ENCODE results near the gene MMP14.

MMP14 gene

DNA sequence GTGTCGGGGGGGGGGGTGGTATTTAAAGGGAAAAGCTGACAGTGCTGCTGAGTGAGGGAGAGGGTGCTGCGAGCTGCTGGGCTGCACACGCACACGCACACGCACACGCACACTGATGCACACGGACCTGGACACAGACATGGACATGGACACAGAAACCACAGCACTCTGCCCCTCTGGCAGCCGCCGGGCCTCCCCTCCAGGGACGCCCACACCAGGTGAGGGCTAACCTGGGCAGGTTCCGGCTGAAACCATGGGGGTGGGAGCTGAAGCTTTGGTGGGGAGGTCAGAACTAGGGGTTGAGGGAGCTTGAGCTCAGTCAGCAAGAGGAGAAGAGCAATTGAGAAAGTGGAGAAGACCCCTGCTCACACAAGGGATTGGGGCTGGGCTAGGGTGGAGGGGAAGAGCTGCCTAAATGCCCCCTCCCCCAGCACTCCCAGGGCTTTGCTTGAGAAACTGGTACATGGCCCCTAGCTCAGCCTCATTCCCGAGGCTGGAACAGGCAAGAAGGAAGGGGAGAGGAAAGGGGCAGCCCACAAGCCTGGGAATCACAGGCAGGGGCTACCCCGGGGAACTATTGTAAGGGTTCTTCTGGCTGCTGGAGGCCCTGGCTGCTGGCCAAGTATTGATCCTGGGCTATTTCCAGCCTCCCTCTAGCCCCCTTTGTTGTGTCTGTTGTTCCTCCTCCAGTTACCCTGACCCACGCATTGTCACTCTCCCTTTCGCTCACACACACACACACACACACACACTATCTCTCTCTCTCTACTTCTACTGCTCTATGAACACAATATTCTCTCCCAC is 47.0 kb downstream of the MMP14 start, which contains the start of gene REM2:
Gene REM2 (plus strand): TSS at position 50 of the 804 bp plus-strand sequence. CDS start 66 bp downstream, at position 116.
- in situ Hi-C loops (cut with HindIII; ENCODE audit: low sequenced_read_pairs) = no loop called here

DNA sequence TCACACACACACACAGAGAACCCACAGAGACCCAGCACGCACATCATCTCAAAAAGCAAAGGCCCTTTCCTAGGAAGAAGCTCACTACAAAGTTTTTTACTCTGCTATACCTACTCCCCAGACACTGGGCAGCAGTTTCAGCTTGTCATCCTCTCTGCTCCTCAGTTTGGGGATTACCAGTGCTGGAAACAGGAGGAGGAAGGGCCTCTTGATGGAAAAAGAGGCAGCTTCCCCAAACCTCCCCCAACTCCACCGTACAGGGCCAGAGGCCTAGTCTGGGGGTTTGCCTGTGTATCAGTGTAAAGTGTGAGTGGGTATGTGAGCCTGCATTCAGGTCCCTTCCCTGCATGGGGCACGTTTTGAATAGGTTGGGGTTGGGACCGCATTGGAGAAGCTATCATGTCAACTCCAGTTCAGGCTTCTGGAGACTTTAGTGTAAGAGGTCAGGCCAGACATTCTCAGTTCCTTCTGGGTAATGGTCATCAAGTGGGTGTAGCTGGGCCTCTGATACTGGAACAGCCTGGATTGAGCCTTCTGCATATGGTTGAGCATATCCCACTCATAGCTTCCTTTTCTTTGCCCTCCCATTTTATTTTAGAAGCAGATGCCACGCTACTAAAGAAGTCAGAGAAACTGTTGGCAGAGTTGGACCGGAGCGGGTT is 47.8 kb downstream of the MMP14 start:
- in situ Hi-C loops (cut with HindIII; ENCODE audit: low sequenced_read_pairs) = no loop called here

DNA sequence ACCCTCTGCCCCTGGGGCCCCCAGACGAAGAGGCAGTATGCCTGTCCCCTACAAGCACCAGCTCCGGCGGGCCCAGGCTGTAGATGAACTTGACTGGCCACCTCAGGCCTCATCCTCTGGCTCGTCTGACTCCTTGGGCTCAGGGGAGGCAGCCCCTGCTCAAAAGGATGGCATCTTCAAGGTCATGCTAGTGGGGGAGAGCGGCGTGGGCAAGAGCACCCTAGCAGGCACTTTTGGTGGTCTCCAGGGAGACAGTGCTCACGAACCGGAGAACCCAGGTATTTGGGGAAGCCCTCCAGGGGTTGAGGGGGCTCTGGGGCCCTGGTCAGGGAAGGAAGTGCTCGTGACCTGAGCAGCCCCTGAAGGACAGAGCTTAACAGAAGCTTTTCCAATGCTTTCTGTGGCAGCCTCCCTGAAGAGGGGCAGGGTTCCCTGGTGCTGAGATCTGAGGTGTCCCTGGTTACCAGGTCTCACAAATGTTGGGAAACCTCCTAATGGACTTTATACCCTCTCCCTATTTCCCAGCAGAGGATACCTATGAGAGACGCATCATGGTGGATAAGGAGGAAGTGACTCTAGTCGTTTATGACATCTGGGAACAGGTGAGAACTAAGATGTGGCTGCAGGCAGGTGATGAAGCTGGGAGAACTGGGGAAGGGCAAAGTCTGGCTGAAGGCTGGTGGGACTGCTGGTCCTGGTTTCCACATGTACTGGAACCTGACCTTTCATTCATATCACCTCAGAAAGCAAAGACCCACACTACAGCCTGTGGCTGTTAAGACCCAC is 48.5 kb downstream of the MMP14 start:
- in situ Hi-C loops (cut with HindIII; ENCODE audit: low sequenced_read_pairs) = no loop called here

DNA sequence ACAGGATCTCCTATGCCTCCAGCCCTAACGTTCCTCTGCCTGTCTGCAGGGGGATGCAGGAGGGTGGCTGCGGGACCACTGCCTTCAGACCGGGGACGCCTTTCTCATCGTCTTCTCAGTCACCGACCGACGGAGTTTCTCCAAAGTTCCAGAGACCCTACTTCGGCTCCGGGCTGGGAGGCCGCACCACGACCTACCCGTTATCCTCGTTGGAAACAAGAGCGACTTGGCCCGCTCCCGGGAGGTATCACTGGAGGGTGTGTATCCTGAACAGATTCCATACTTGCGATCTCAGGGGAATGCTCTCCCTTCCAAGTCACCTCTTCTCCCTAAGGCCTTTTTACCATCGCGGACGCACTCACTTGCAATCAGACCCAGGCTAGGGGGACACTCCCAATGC is 49.6 kb downstream of the MMP14 start:
- in situ Hi-C loops (cut with HindIII; ENCODE audit: low sequenced_read_pairs) = no loop called here

DNA sequence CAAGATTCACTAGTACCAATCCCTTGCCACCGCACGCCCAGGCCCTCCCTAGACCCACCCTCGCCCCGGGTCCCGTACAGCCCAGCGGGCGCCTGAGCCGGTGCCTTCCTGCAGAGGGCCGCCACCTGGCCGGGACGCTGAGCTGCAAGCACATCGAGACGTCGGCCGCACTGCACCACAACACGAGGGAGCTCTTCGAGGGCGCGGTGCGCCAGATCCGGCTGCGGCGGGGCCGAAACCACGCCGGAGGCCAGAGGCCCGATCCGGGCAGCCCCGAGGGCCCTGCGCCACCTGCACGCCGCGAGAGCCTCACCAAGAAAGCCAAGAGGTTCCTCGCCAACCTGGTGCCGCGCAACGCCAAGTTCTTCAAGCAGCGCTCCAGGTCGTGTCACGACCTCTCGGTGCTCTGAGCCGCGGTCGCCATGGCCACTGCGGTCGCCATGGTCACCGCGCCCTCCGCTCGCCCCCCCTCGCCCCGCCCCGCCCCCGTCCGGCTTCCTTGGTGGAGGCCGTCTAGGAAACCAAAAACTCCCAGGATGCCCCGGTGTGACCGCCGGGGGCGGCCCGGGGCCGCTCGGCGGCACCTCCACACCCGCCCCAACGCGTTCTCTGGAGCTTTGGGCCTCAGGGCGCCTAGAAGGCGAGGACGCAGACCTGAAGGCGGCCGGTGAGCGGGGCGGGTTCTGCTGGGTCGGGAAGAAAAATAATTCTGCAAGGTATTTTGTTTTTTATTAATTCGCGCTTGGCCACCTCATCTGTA is 50.3 kb downstream of the MMP14 start:
- in situ Hi-C loops (cut with HindIII; ENCODE audit: low sequenced_read_pairs) = no loop called here

DNA sequence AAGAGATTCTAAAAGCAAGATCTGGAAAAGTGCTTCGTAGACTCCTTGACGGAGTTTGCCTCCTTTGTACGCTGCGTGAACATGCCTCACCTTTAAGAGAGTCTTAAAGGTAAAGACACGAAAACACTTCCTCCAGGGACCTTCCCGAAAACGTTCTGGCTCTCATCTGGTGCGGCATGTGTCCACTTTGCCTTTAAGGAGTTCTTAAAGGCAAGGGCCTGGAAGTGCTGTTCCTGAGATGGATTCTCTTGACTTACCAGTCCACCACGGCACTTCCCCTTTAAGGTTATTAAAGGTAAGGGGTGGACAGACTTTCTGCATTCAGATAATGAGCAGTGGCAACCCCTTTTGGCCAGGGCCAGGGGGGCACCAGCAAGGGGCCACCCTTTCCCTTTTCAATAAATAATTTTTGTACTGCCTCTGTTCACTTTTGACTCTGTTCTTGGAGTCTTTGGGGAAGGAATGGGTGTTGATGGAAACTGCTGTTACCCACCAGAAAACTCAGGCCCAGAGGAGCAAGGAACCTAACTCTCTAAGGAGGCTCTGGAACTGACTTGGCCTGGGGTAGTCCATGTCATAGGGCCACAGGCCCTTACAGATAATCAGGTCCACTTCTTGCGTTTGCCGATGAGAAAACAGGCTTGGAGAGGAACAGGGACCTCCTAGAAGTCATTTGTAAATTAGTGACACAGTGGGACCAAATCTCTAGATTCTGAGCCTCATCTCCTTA is 51.0 kb downstream of the MMP14 start:
- in situ Hi-C loops (cut with HindIII; ENCODE audit: low sequenced_read_pairs) = no loop called here

DNA sequence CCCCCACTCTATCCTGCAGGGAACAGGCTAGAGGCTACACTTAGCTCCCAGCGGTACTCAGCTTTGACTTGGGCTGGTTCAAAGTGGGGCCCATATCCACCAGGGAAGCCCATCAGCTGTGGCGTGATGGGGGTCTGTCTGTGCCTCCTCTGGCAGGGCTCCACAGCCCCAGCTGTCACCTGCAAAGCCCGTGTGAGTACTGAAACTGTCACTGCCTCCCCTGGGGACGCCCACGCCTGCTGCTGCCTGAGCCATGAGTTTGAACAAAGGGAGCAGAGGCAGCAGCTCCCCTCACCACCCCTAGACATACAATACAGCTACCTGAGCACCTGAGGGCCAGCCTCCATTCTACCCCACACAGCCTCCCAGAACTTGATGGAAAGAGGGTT is 51.6 kb downstream of the MMP14 start:
- in situ Hi-C loops (cut with HindIII; ENCODE audit: low sequenced_read_pairs) = no loop called here

DNA sequence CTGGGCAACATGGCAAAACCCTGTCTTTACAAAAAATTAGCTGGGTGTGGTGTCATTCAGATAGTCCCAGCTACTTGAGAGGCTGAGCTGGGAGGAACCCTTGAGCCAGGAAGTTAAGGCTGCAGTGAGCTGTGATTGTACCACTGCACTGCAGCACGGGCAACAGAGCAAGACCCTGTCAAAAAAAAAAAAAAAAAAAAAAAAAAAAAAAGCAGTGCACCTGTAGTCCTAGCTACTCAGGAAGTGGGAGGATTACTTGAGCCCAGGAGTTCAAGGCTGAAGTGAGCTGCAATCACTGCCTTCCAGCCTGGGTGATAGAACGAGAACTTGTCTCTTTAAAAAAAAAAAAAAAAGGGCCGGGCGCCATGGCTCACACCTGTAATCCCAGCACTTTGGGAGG is 52.3 kb downstream of the MMP14 start:
- in situ Hi-C loops (cut with HindIII; ENCODE audit: low sequenced_read_pairs) = no loop called here

DNA sequence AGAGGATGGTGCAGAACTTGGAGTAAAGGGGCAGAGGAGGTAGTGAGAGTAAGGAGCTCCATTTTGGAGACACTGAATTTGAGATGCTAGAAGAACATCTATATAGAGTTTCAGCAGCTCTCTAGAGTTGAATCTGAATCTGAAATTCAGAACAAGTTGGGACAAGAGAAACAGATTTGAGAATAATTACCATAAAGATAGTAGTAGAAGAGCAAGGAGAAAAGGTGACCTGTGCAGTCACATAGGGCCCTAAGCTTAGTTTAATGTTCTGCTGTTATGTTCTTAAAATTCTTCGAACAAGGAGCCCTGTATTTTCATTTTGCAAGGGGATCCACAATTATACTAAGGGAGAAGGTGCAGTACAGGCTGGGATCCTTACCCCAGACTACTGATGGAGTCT is 54.0 kb downstream of the MMP14 start:
- in situ Hi-C loops (cut with HindIII; ENCODE audit: low sequenced_read_pairs) = loop anchor here (10.0 kb wide), 1 partner anchor 46 kb away; no protein-coding TSS in a partner anchor

DNA sequence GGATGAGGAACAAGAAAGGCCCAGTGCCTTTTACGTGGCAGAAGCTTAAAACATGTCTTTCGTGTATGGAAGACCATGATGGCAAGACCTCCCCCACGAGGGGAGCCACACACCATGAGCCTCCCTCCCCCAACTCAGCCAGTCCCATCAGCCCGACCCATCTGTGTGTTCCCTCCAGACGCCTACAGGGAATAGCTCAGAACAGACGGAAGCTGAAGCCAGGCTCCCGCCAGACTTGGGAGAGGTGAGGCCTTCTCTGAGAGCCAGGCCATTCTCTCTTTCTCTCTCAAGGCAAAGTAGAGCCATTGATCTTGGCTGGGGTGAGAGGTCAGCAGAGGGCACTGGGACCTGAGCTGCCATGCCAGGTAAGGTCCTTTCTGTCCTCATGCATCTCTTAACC is 56.1 kb downstream of the MMP14 start:
- in situ Hi-C loops (cut with HindIII; ENCODE audit: low sequenced_read_pairs) = loop anchor here (10.0 kb wide), 1 partner anchor 48 kb away; no protein-coding TSS in a partner anchor

DNA sequence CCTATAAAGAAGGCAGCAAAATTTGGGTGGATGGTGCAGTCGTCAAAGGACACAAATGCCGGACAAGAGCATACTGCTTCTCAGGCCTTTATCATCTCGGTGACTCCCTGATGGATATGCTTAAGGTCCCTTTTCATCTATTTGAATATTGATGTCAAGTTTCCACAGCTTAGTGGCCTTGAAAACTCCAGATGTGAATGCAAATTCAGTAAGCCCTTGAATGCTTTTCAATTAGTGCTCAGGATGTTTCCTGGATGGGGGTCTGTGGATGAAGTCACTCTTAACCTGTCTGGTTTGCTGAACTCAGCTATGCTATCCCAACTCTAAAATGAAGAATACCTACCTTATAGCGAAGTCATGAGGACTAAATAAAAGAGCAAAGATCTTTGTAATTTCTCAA is 57.3 kb downstream of the MMP14 start:
- in situ Hi-C loops (cut with HindIII; ENCODE audit: low sequenced_read_pairs) = loop anchor here (10.0 kb wide), 1 partner anchor 49 kb away; no protein-coding TSS in a partner anchor

DNA sequence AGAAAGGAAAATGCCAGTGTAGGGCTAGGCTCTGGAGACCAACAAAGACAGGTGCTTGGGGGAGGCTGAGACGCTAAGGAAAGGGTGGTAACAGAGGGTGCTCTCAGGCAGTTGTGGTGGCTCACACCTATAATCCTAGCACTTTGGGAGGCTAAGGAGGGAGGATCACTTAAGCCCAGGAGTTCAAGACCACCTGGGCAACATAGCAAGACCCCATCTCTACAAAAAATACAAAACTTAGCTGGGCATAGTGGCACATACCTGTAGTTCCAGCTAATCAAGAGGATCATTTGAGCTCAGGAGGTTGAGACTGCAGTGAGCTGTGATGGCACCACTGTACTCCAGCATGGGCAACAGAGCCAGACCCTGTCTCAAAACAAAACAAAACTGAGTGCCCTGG is 59.0 kb downstream of the MMP14 start:
- in situ Hi-C loops (cut with HindIII; ENCODE audit: low sequenced_read_pairs) = loop anchor here (5.0 to 10.0 kb wide), 2 partner anchors 51 to 62 kb away; partner anchors contain the start of gene HAUS4

DNA sequence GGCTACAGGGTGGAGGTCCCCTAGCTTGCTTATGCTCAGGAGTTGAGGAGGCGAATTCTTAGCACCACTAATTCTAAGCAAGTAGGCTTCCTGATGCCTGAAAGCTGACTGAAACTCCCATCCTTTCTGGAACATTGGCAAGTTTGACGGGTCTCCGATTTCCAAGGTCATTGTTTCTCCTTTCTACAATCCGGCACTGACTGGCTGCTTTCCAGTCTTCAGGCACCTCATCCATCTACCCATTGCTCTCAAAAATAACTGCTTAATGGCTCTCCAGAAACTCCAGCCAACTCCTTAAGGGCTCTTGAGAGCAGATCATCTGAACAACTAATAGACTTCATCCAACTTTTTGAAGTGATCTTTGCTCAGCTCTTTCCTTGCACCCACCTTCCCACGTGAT is 60.0 kb downstream of the MMP14 start:
- in situ Hi-C loops (cut with HindIII; ENCODE audit: low sequenced_read_pairs) = loop anchor here (5.0 to 10.0 kb wide), 2 partner anchors 52 to 61 kb away; partner anchors contain the start of gene HAUS4

DNA sequence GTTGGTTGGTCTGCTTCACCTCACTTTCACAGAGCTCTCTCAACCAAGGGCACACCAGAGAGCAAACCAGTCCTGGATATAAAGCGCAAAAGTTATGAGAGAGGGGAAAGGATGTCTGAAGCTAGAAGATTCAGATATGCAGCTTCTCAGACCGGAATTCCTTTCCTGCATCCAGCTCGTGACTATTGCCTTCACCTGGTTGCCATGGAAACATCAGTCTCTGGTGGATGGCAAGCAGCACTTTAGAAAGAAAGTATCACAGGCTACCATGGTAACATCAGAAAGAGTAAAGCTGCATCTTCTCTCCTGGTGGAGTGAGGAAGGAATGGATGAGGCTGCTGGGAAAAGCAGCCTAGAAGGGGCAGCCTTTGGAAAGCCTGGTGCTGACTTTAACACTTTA is 60.4 kb downstream of the MMP14 start:
- in situ Hi-C loops (cut with HindIII; ENCODE audit: low sequenced_read_pairs) = loop anchor here (5.0 to 10.0 kb wide), 2 partner anchors 52 to 61 kb away; partner anchors contain the start of gene HAUS4

DNA sequence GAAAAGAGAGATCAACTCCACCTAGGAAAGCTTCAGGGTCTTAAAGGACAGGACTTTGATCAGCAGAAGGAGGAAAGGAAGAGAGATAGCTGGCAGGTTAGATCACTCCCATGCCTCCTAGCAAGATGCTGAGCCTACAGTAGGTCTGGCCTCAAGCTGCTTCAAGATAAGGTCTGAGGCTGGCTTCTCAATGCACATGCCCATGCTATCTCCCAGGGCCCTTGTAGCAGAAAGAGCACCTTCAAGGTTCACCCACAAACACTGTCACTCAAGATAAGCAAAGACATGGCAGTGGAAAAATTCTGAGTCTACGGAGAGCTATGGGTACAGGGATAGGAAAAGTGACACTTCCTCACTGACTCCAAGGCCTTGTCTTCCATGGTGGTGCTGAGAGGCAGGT is 61.0 kb downstream of the MMP14 start:
- in situ Hi-C loops (cut with HindIII; ENCODE audit: low sequenced_read_pairs) = loop anchor here (5.0 to 10.0 kb wide), 2 partner anchors 53 to 60 kb away; partner anchors contain the start of gene HAUS4

Data from endothelial cell of hepatic sinusoid (primary cell).